NT2/D1 (cell line): ENCODE data around the gene LYPD6B.

Source experiments
- DNase-seq: peaks from one replicate; pipeline ENCODE4 v3.0.0-alpha.2; 2011; ENCODE audit warnings: low read depth, low spot score
- H3K27me3 ChIP-seq: 2 replicates; pipeline ENCODE4 v1.6.0; 2011; ENCODE audit warnings: mild to moderate bottlenecking; ENCODE audit not compliant: insufficient read length, insufficient read depth
- H3K36me3 ChIP-seq: 2 replicates; pipeline ENCODE4 v1.6.1; 2011; ENCODE audit warnings: mild to moderate bottlenecking, low read length, mixed read lengths; ENCODE audit not compliant: insufficient read depth, insufficient read length
- H3K4me1 ChIP-seq: 2 replicates; pipeline ENCODE4 v1.5.1; 2011; ENCODE audit not compliant: insufficient read depth, insufficient read length
- H3K4me3 ChIP-seq: 2 replicates; pipeline ENCODE4 v1.5.1; 2011; ENCODE audit warnings: low read depth; ENCODE audit not compliant: insufficient read length
- H3K9ac ChIP-seq: 2 replicates; pipeline ENCODE4 v1.6.0; 2011; ENCODE audit warnings: low read depth; ENCODE audit not compliant: insufficient read length
- H3K9me3 ChIP-seq: 2 replicates; pipeline ENCODE4 v1.5.1; 2011; ENCODE audit warnings: mild to moderate bottlenecking, low read length; ENCODE audit not compliant: insufficient read depth
- SUZ12 ChIP-seq: IDR thresholded peaks from 2 replicates; pipeline ENCODE4 v1.6.1; 2011; ENCODE audit not compliant: insufficient read length, insufficient read depth; ENCODE audit errors: extremely low read depth
- YY1 ChIP-seq: IDR thresholded peaks from 2 replicates; pipeline ENCODE4 v1.6.1; 2011; ENCODE audit not compliant: insufficient read length, insufficient read depth
- ZNF274 ChIP-seq: IDR thresholded peaks from 2 replicates; pipeline ENCODE4 v1.6.1; 2011; ENCODE audit warnings: mild to moderate bottlenecking, low read depth, low read length

Gene LYPD6B

GRCh38 chr2:149058936-149059335, 20.4 kb downstream of the LYPD6B start:
- no peaks in the 10 kb centered on the region for H3K4me1 ChIP-seq
- TF ChIP-seq YY1 (no peak), ZNF274 (no peak), SUZ12 (no peak)
- H3K36me3 ChIP-seq: no peaks in the 10 kb centered on the region
- no peaks in the 10 kb centered on the region for H3K27me3 ChIP-seq
- H3K9ac ChIP-seq: no peak overlapping the region
- no peaks in the 10 kb centered on the region for H3K9me3 ChIP-seq
- no peak for DNase-seq
- no peak overlapping the region for H3K4me3 ChIP-seq

GRCh38 chr2:149059822-149060221, 21.3 kb downstream of the LYPD6B start:
- Histone ChIP-seq H3K9me3 (no peaks in the 10 kb centered on the region), H3K27me3 (no peaks in the 10 kb centered on the region), H3K36me3 (no peaks in the 10 kb centered on the region), H3K4me3 (no peak overlapping the region), H3K9ac (no peak overlapping the region), H3K4me1 (no peaks in the 10 kb centered on the region)
- no peak for TF ChIP-seq SUZ12
- DNase-seq: no peak

GRCh38 chr2:149061133-149061745, 22.7 kb downstream of the LYPD6B start:
- H3K36me3 ChIP-seq: no peaks in the 10 kb centered on the region
- no peak overlapping the region for H3K9ac ChIP-seq
- H3K9me3 ChIP-seq: no peaks in the 10 kb centered on the region
- H3K27me3 ChIP-seq: no peaks in the 10 kb centered on the region
- no peaks in the 10 kb centered on the region for H3K4me1 ChIP-seq
- TF ChIP-seq YY1: no peak
- TF ChIP-seq SUZ12: no peak
- no peak for TF ChIP-seq ZNF274
- no peak for DNase-seq
- H3K4me3 ChIP-seq: no peak overlapping the region

GRCh38 chr2:149062531-149062930, 24.0 kb downstream of the LYPD6B start:
- Histone ChIP-seq H3K4me1 (no peaks in the 10 kb centered on the region), H3K27me3 (no peaks in the 10 kb centered on the region), H3K36me3 (no peaks in the 10 kb centered on the region), H3K9ac (no peak overlapping the region), H3K4me3 (no peak overlapping the region), H3K9me3 (no peaks in the 10 kb centered on the region)
- DNase-seq: no peak
- TF ChIP-seq YY1 (no peak), SUZ12 (no peak), ZNF274 (no peak)

- TF ChIP-seq ZNF274 (no peak), SUZ12 (no peak), YY1 (no peak)
- Histone ChIP-seq H3K9ac (no peak overlapping the region), H3K4me3 (no peak overlapping the region), H3K9me3 (no peaks in the 10 kb centered on the region), H3K36me3 (no peaks in the 10 kb centered on the region), H3K4me1 (no peaks in the 10 kb centered on the region), H3K27me3 (no peaks in the 10 kb centered on the region)
- DNase-seq: no peak
Measured at GRCh38 chr2:149063177-149063576, 24.7 kb downstream of the LYPD6B start.

- Histone ChIP-seq H3K9me3 (no peaks in the 10 kb centered on the region), H3K27me3 (no peaks in the 10 kb centered on the region), H3K9ac (no peak overlapping the region), H3K4me3 (no peak overlapping the region), H3K4me1 (no peaks in the 10 kb centered on the region), H3K36me3 (no peaks in the 10 kb centered on the region)
- DNase-seq: no peak
- no peak for TF ChIP-seq SUZ12
- TF ChIP-seq YY1: no peak
- TF ChIP-seq ZNF274: no peak
Measured at GRCh38 chr2:149064365-149064841, 25.9 kb downstream of the LYPD6B start.

GRCh38 chr2:149064856-149065630, 26.5 kb downstream of the LYPD6B start:
- no peak for DNase-seq
- Histone ChIP-seq H3K36me3 (no peaks in the 10 kb centered on the region), H3K4me1 (no peaks in the 10 kb centered on the region), H3K9me3 (no peaks in the 10 kb centered on the region), H3K4me3 (no peak overlapping the region), H3K27me3 (no peaks in the 10 kb centered on the region), H3K9ac (no peak overlapping the region)
- TF ChIP-seq SUZ12 (no peak), YY1 (no peak), ZNF274 (no peak)
